ENCODE data around the gene FSCN2.

Gene FSCN2

GRCh38 chr17:81532490-81533287 is 4.5 kb downstream of the FSCN2 start:
- no peak for DNase-seq (ENCODE audit: extremely low spot score)
- CTCF ChIA-PET, result no interaction called here
- POLR2A ChIA-PET, result no interaction called here
- no peak for TF ChIP-seq CTCF (IDR thresholded peaks at IDR 0.05; ENCODE audit: control extremely low read depth, extremely low read depth, low read depth, missing control alignments)

GRCh38 chr17:81533339-81534141 is 5.4 kb downstream of the FSCN2 start:
- ChIA-PET CTCF (interaction anchor here (0.7 to 1.4 kb wide), 3 partner anchors 15 to 67 kb away, joined by 3 to 5 read pairs (median 3); no protein-coding TSS in a partner anchor), POLR2A (no interaction called here)
- no peak for DNase-seq (ENCODE audit: extremely low spot score)
- no peak for TF ChIP-seq CTCF (IDR thresholded peaks at IDR 0.05; ENCODE audit: control extremely low read depth, extremely low read depth, low read depth, missing control alignments)

GRCh38 chr17:81534157-81535006 is 6.2 kb downstream of the FSCN2 start:
- CTCF ChIA-PET, result interaction anchor here (0.7 to 1.4 kb wide), 4 partner anchors 16 to 66 kb away, joined by 3 to 5 read pairs (median 3); no protein-coding TSS in a partner anchor
- TF ChIP-seq CTCF (IDR thresholded peaks at IDR 0.05; ENCODE audit: control extremely low read depth, extremely low read depth, low read depth, missing control alignments), result no peak
- no peak for DNase-seq (ENCODE audit: extremely low spot score)
- POLR2A ChIA-PET, result interaction anchor here (0.5 kb wide), 1 partner anchor 30 kb away, joined by 13 read pairs; no protein-coding TSS in a partner anchor

GRCh38 chr17:81535007-81535328 is 6.8 kb downstream of the FSCN2 start:
- CTCF ChIA-PET, result interaction anchor here (1.0 kb wide), 1 partner anchor 29 kb away, joined by 3 read pairs; no protein-coding TSS in a partner anchor
- no peak for TF ChIP-seq CTCF (IDR thresholded peaks at IDR 0.05; ENCODE audit: control extremely low read depth, extremely low read depth, low read depth, missing control alignments)
- no peak for DNase-seq (ENCODE audit: extremely low spot score)
- POLR2A ChIA-PET, result no interaction called here

- ChIA-PET CTCF (interaction anchor here (3.7 kb wide), 1 partner anchor 16 kb away, joined by 15 read pairs; no protein-coding TSS in a partner anchor), POLR2A (no interaction called here)
- no peak for DNase-seq (ENCODE audit: extremely low spot score)
- no peak for TF ChIP-seq CTCF (IDR thresholded peaks at IDR 0.05; ENCODE audit: control extremely low read depth, extremely low read depth, low read depth, missing control alignments)
Observed at GRCh38 chr17:81535480-81536298, 7.5 kb downstream of the FSCN2 start.

Data from GM10248 (cell line).